Measurements from ENCODE around the gene NRG2.

The NRG2 gene

DNA sequence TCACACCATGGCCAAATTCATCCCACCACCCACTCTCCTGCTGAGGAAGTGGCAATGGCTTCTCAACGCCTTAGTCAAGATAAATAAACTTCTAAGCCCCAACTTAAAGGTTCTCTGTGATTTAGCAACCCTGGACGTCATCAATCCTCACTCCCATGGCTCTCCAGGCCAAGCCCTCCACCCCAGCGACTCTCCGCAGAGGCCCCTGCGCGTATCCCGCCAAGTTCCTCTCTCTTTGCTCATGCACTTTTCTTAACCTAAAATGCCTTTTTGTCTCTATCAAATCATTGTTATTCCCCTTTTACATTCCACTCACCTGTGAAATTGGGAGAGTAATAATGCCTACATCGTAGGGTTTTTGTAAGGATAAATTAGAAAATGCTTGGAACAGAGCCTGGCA, 88.6 kb downstream of the NRG2 start:
- no peaks in the 10 kb centered on the region for H3K9me3 ChIP-seq (ENCODE audit: control insufficient read depth in 2 of 2, low read length in 2 of 2)
- no peaks in the 10 kb centered on the region for H3K36me3 ChIP-seq (ENCODE audit: control insufficient read depth in 2 of 2, insufficient read depth in 2 of 2, low read length in 2 of 2)
- H3K9ac ChIP-seq (ENCODE audit: low read depth in 1 of 2, low read length in 2 of 2) = no peak overlapping the region
- no peaks in the 10 kb centered on the region for H3K27me3 ChIP-seq (ENCODE audit: control insufficient read depth in 2 of 2, insufficient read depth in 2 of 2, low read length in 2 of 2)
- no peak overlapping the region for H3K4me3 ChIP-seq (ENCODE audit: low read length in 2 of 2)
- H3K4me1 ChIP-seq (ENCODE audit: control insufficient read depth in 2 of 2, insufficient read depth in 2 of 2, low read length in 2 of 2) = no peaks in the 10 kb centered on the region
- H3K27ac ChIP-seq (ENCODE audit: low read depth in 2 of 2, low read length in 2 of 2) = no peak overlapping the region

DNA sequence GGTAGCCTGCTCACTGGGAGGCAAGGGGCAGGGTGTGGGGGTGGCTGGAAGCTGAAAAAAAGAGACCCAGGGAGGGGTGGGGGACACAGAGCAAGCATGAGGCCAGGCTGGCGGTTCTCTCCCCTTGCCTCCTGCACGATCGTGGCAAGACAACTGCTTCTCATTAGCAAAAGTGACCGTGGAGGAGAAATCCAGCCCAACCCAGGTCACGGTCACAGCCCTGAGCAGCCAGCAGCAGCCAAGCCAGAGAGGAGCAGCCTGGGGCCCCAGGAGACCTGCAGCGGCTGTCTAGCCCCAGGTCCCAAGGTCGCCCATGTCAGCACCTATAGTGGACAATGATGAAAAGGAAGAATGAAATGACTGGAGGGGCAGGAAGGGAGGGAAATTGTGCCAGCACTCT, 89.1 kb downstream of the NRG2 start:
- Histone ChIP-seq H3K36me3 (ENCODE audit: control insufficient read depth in 2 of 2, insufficient read depth in 2 of 2, low read length in 2 of 2) (no peaks in the 10 kb centered on the region), H3K9me3 (ENCODE audit: control insufficient read depth in 2 of 2, low read length in 2 of 2) (no peaks in the 10 kb centered on the region), H3K27ac (ENCODE audit: low read depth in 2 of 2, low read length in 2 of 2) (no peak overlapping the region), H3K4me3 (ENCODE audit: low read length in 2 of 2) (no peak overlapping the region), H3K9ac (ENCODE audit: low read depth in 1 of 2, low read length in 2 of 2) (no peak overlapping the region), H3K27me3 (ENCODE audit: control insufficient read depth in 2 of 2, insufficient read depth in 2 of 2, low read length in 2 of 2) (no peaks in the 10 kb centered on the region), H3K4me1 (ENCODE audit: control insufficient read depth in 2 of 2, insufficient read depth in 2 of 2, low read length in 2 of 2) (no peaks in the 10 kb centered on the region)

DNA sequence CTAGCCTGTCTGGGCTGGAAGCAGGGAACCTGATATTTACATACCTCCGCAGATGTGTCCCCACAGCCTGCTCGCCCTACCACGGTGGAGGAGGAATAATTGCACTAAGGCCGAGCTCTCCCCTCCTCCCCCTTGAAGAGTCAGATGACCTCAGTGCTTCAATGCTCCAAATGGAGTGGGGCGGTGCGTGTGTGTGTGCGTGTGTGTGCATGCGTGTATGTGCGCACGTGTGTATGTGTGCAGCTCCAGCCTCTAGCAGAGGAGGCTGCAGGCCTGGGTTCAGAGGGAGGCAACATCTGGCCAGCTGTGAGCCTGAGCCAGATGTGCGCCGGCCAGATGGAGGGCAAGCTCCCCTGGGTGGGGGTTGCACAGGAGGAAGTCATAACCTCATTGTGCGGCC, 90.5 kb downstream of the NRG2 start:
- no peaks in the 10 kb centered on the region for H3K4me1 ChIP-seq (ENCODE audit: control insufficient read depth in 2 of 2, insufficient read depth in 2 of 2, low read length in 2 of 2)
- H3K27ac ChIP-seq (ENCODE audit: low read depth in 2 of 2, low read length in 2 of 2) = no peak overlapping the region
- no peaks in the 10 kb centered on the region for H3K36me3 ChIP-seq (ENCODE audit: control insufficient read depth in 2 of 2, insufficient read depth in 2 of 2, low read length in 2 of 2)
- H3K9me3 ChIP-seq (ENCODE audit: control insufficient read depth in 2 of 2, low read length in 2 of 2) = no peaks in the 10 kb centered on the region
- H3K27me3 ChIP-seq (ENCODE audit: control insufficient read depth in 2 of 2, insufficient read depth in 2 of 2, low read length in 2 of 2) = no peaks in the 10 kb centered on the region
- H3K9ac ChIP-seq (ENCODE audit: low read depth in 1 of 2, low read length in 2 of 2) = no peak overlapping the region
- no peak overlapping the region for H3K4me3 ChIP-seq (ENCODE audit: low read length in 2 of 2)

DNA sequence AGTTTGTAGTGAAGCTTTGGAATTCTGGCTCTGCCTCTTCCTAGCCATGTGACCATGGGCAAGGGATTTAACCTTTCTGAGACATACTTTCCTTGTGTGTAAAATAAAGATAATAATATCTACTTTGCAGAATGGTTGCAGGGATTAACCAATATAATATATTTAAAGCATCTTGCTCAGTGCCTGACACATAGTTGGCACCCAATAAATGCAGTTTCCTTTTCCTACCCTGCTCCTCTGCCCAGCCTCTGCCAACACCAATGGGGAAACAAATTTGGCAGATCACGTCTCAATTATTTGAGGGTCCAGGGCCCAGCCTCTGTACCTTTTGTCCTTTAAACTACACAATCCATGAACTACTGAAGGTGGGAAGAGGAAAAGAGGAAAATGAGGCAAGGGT, 91.1 kb downstream of the NRG2 start:
- no peaks in the 10 kb centered on the region for H3K36me3 ChIP-seq (ENCODE audit: control insufficient read depth in 2 of 2, insufficient read depth in 2 of 2, low read length in 2 of 2)
- H3K27ac ChIP-seq (ENCODE audit: low read depth in 2 of 2, low read length in 2 of 2) = no peak overlapping the region
- H3K4me1 ChIP-seq (ENCODE audit: control insufficient read depth in 2 of 2, insufficient read depth in 2 of 2, low read length in 2 of 2) = no peaks in the 10 kb centered on the region
- no peak overlapping the region for H3K4me3 ChIP-seq (ENCODE audit: low read length in 2 of 2)
- no peaks in the 10 kb centered on the region for H3K27me3 ChIP-seq (ENCODE audit: control insufficient read depth in 2 of 2, insufficient read depth in 2 of 2, low read length in 2 of 2)
- no peaks in the 10 kb centered on the region for H3K9me3 ChIP-seq (ENCODE audit: control insufficient read depth in 2 of 2, low read length in 2 of 2)
- H3K9ac ChIP-seq (ENCODE audit: low read depth in 1 of 2, low read length in 2 of 2) = no peak overlapping the region

DNA sequence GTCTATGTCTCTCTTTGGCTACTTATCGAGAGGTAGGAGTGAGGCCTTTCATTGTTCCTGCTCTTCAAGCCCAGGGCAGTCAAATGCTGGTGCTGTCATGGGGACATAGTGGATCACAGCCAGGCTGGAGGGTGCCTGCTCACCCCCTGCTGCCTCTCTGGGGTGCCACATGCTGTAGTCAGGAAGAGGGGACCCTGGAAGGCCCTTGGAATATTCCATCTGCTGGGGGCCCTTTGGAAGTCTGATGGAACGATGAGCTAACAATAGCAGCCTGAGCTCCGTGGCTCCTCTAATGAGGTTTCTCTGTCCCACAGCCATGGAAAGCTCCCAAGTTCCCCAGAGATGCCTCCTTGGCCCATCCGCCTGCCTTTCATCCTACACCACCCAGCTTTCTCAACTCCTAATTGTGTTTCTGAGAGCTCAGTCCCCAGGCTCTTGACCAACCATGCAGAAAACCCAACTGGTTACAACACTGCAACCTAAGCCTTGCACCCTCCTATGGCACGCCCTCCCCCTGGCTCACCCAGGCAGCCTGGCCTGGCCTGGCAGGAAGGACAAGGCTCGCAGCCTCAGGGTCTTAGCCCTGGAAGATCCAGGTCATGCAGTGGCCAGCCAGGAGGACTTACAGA, 91.7 kb downstream of the NRG2 start:
- Histone ChIP-seq H3K4me1 (ENCODE audit: control insufficient read depth in 2 of 2, insufficient read depth in 2 of 2, low read length in 2 of 2) (no peaks in the 10 kb centered on the region), H3K36me3 (ENCODE audit: control insufficient read depth in 2 of 2, insufficient read depth in 2 of 2, low read length in 2 of 2) (no peaks in the 10 kb centered on the region), H3K9ac (ENCODE audit: low read depth in 1 of 2, low read length in 2 of 2) (no peak overlapping the region), H3K27me3 (ENCODE audit: control insufficient read depth in 2 of 2, insufficient read depth in 2 of 2, low read length in 2 of 2) (no peaks in the 10 kb centered on the region), H3K27ac (ENCODE audit: low read depth in 2 of 2, low read length in 2 of 2) (no peak overlapping the region), H3K4me3 (ENCODE audit: low read length in 2 of 2) (no peak overlapping the region), H3K9me3 (ENCODE audit: control insufficient read depth in 2 of 2, low read length in 2 of 2) (no peaks in the 10 kb centered on the region)

DNA sequence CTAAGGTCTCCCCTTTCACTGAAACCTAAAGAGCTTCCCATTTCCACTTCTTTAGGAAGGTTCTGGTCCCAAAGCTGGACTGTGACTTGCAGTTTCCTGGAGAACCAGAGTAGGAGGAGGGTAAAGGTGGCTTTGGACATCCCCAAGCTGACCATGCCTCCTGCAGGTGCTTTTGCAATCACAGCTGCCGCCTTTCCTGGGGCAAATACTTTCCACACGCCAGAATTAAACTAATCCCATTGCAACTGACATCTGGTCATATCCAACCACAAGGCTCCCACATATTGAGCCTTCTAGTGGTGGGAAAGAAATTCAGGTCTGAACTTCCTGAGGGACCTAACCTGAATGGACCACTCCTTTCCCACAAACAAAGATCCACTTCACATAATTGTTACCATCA, 92.7 kb downstream of the NRG2 start:
- no peak overlapping the region for H3K27ac ChIP-seq (ENCODE audit: low read depth in 2 of 2, low read length in 2 of 2)
- no peak overlapping the region for H3K4me3 ChIP-seq (ENCODE audit: low read length in 2 of 2)
- no peaks in the 10 kb centered on the region for H3K4me1 ChIP-seq (ENCODE audit: control insufficient read depth in 2 of 2, insufficient read depth in 2 of 2, low read length in 2 of 2)
- H3K9me3 ChIP-seq (ENCODE audit: control insufficient read depth in 2 of 2, low read length in 2 of 2) = no peaks in the 10 kb centered on the region
- H3K9ac ChIP-seq (ENCODE audit: low read depth in 1 of 2, low read length in 2 of 2) = no peak overlapping the region
- H3K27me3 ChIP-seq (ENCODE audit: control insufficient read depth in 2 of 2, insufficient read depth in 2 of 2, low read length in 2 of 2) = no peaks in the 10 kb centered on the region
- H3K36me3 ChIP-seq (ENCODE audit: control insufficient read depth in 2 of 2, insufficient read depth in 2 of 2, low read length in 2 of 2) = no peaks in the 10 kb centered on the region

DNA sequence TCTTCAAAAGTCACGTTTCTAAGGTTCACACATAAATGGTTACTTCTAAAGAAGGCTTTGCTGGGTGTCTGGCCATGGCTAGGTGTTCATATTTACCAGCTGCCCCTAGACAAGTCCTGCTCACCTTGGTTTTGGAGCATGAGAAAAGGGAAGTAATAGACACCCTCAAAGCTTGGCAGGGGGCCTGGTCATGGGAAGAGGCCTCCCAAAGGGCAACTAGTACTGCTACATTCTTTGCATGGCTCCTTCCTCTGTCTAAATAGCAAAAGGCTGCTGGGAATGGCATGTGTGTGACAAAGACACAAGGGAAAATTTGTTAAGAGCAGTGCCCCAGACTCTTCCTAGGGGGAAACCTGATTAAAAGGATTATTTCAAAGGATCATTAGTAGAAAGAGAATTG, 93.4 kb downstream of the NRG2 start:
- H3K9me3 ChIP-seq (ENCODE audit: control insufficient read depth in 2 of 2, low read length in 2 of 2) = no peaks in the 10 kb centered on the region
- no peak overlapping the region for H3K9ac ChIP-seq (ENCODE audit: low read depth in 1 of 2, low read length in 2 of 2)
- H3K36me3 ChIP-seq (ENCODE audit: control insufficient read depth in 2 of 2, insufficient read depth in 2 of 2, low read length in 2 of 2) = no peaks in the 10 kb centered on the region
- H3K27me3 ChIP-seq (ENCODE audit: control insufficient read depth in 2 of 2, insufficient read depth in 2 of 2, low read length in 2 of 2) = no peaks in the 10 kb centered on the region
- no peak overlapping the region for H3K27ac ChIP-seq (ENCODE audit: low read depth in 2 of 2, low read length in 2 of 2)
- no peak overlapping the region for H3K4me3 ChIP-seq (ENCODE audit: low read length in 2 of 2)
- H3K4me1 ChIP-seq (ENCODE audit: control insufficient read depth in 2 of 2, insufficient read depth in 2 of 2, low read length in 2 of 2) = no peaks in the 10 kb centered on the region

DNA sequence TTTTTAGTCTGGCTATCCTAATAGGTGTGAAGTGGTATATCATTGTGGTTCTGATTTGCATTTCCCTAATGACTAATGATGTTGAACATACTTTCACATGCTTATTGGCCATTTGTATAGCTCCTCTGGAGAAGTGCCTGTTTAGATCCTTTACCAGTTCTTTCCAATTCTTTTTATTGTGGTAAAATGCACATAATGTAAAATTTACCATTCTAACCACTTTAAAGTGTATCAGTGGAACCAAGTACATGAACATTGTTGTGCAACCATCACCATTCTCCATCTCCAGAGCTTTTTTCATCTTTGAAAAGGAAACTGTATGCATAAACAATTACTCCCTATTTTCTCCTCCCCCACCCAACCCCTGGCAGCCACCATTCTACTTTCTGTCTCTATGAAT, 95.4 kb downstream of the NRG2 start:
- H3K4me3 ChIP-seq (ENCODE audit: low read length in 2 of 2) = no peak overlapping the region
- H3K36me3 ChIP-seq (ENCODE audit: control insufficient read depth in 2 of 2, insufficient read depth in 2 of 2, low read length in 2 of 2) = no peaks in the 10 kb centered on the region
- H3K27me3 ChIP-seq (ENCODE audit: control insufficient read depth in 2 of 2, insufficient read depth in 2 of 2, low read length in 2 of 2) = no peaks in the 10 kb centered on the region
- H3K27ac ChIP-seq (ENCODE audit: low read depth in 2 of 2, low read length in 2 of 2) = no peak overlapping the region
- no peaks in the 10 kb centered on the region for H3K4me1 ChIP-seq (ENCODE audit: control insufficient read depth in 2 of 2, insufficient read depth in 2 of 2, low read length in 2 of 2)
- no peaks in the 10 kb centered on the region for H3K9me3 ChIP-seq (ENCODE audit: control insufficient read depth in 2 of 2, low read length in 2 of 2)
- no peak overlapping the region for H3K9ac ChIP-seq (ENCODE audit: low read depth in 1 of 2, low read length in 2 of 2)

DNA sequence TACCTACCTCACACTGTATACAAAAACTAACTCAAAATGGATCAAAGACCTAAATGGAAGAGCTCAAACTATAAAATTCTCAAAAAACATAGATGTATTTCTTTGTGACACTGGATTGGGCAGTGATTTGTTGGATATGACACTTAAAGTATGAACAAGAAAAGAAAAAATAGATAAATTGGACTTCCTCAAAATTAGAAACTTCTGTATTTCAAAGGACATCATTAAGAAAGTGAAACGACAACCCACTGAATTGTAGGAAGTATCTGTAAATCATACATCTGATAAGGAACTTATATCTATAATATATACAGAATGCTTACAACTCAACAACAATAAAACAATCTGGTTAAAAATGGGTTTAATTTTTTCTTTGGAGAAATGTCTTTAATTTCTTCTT, 96.7 kb downstream of the NRG2 start:
- Histone ChIP-seq H3K4me1 (ENCODE audit: control insufficient read depth in 2 of 2, insufficient read depth in 2 of 2, low read length in 2 of 2) (no peaks in the 10 kb centered on the region), H3K4me3 (ENCODE audit: low read length in 2 of 2) (no peak overlapping the region), H3K27me3 (ENCODE audit: control insufficient read depth in 2 of 2, insufficient read depth in 2 of 2, low read length in 2 of 2) (no peaks in the 10 kb centered on the region), H3K27ac (ENCODE audit: low read depth in 2 of 2, low read length in 2 of 2) (no peak overlapping the region), H3K9me3 (ENCODE audit: control insufficient read depth in 2 of 2, low read length in 2 of 2) (peaks cover 0 to 2% of the 10 kb centered on the region in 2 donors), H3K36me3 (ENCODE audit: control insufficient read depth in 2 of 2, insufficient read depth in 2 of 2, low read length in 2 of 2) (no peaks in the 10 kb centered on the region), H3K9ac (ENCODE audit: low read depth in 1 of 2, low read length in 2 of 2) (no peak overlapping the region)

DNA sequence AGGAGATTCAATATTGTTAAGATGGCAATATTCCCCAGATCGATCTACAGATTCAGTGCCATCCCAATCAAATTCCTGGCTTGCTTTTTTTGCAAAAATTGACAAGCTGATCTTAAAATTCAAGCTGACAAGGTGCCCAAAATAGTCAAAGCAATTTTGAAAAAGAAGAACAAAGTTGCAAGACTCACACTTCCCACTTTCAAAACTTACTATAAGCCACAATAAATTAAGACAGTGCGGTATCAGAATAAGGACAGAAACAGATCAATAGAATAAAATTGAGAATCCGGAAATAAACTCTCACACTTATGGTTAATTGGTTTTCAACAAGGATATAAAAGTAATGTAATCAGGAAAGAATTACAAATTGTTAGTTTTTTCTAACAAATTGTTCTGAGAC, 97.1 kb downstream of the NRG2 start:
- H3K4me1 ChIP-seq (ENCODE audit: control insufficient read depth in 2 of 2, insufficient read depth in 2 of 2, low read length in 2 of 2) = no peaks in the 10 kb centered on the region
- H3K9me3 ChIP-seq (ENCODE audit: control insufficient read depth in 2 of 2, low read length in 2 of 2) = peaks cover 0 to 2% of the 10 kb centered on the region in 2 donors
- H3K27ac ChIP-seq (ENCODE audit: low read depth in 2 of 2, low read length in 2 of 2) = no peak overlapping the region
- no peak overlapping the region for H3K4me3 ChIP-seq (ENCODE audit: low read length in 2 of 2)
- H3K9ac ChIP-seq (ENCODE audit: low read depth in 1 of 2, low read length in 2 of 2) = no peak overlapping the region
- H3K36me3 ChIP-seq (ENCODE audit: control insufficient read depth in 2 of 2, insufficient read depth in 2 of 2, low read length in 2 of 2) = no peaks in the 10 kb centered on the region
- H3K27me3 ChIP-seq (ENCODE audit: control insufficient read depth in 2 of 2, insufficient read depth in 2 of 2, low read length in 2 of 2) = no peaks in the 10 kb centered on the region

DNA sequence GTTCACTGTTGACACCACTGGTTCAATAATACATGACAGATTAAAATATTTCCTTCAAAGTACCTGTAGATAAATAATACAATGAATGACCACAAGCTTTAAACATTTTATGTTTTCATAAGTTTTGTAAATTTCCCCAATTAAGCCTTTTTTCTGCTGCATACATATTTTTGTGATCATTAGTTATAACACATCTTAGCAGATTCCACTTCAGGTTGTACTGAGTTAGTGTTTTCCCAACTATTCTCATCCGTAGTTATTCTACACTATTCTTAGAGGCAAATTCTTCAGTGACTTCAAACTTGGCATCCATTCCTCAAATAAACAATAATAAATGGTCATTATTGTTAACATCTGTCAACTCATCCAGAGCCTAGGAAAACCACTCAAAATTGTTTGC, 100.9 kb downstream of the NRG2 start:
- H3K9me3 ChIP-seq (ENCODE audit: control insufficient read depth in 2 of 2, low read length in 2 of 2) = peaks cover 0 to 2% of the 10 kb centered on the region in 2 donors
- H3K4me3 ChIP-seq (ENCODE audit: low read length in 2 of 2) = no peak overlapping the region
- H3K27ac ChIP-seq (ENCODE audit: low read depth in 2 of 2, low read length in 2 of 2) = no peak overlapping the region
- no peaks in the 10 kb centered on the region for H3K4me1 ChIP-seq (ENCODE audit: control insufficient read depth in 2 of 2, insufficient read depth in 2 of 2, low read length in 2 of 2)
- no peaks in the 10 kb centered on the region for H3K36me3 ChIP-seq (ENCODE audit: control insufficient read depth in 2 of 2, insufficient read depth in 2 of 2, low read length in 2 of 2)
- no peaks in the 10 kb centered on the region for H3K27me3 ChIP-seq (ENCODE audit: control insufficient read depth in 2 of 2, insufficient read depth in 2 of 2, low read length in 2 of 2)
- no peak overlapping the region for H3K9ac ChIP-seq (ENCODE audit: low read depth in 1 of 2, low read length in 2 of 2)
